Astrocyte (in vitro differentiated cells and primary cell): ENCODE data around the gene FAM78B.

Source experiments
- CTCF ChIP-seq: IDR thresholded peaks from 2 replicates; pipeline ENCODE4 v1.5.1; 2011; ENCODE audit warnings: low read depth, mild to moderate bottlenecking, inconsistent platforms, low read length, moderate library complexity; ENCODE audit not compliant: insufficient read depth
- EZH2 ChIP-seq: IDR thresholded peaks from 2 replicates; pipeline ENCODE4 v1.6.1; 2012; ENCODE audit warnings: mild to moderate bottlenecking, low read length, inconsistent platforms; ENCODE audit not compliant: insufficient read depth

- TF ChIP-seq CTCF (no peak), EZH2 (no peak)
Observed at GRCh38 chr1:166184012-166184411, 17.2 kb upstream of the FAM78B start.
